Duodenal mucosa (tissue), 2 donors: ENCODE results near the gene STEAP2.

ENCODE experiments used
- H3K27ac ChIP-seq: one replicate; pipeline ENCODE4 v1.7.0; 2013; ENCODE audit warnings: low read depth, low read length
- H3K27me3 ChIP-seq, 2 donors: one replicate each; pipeline ENCODE4 v1.7.0; 2013; ENCODE audit warnings: low read length in 2 of 2, control low read depth in 1 of 2; ENCODE audit not compliant: insufficient read depth in 2 of 2, control insufficient read depth in 1 of 2
- H3K36me3 ChIP-seq, 2 donors: one replicate each; pipeline ENCODE4 v1.7.0; 2013; ENCODE audit warnings: low read length in 2 of 2, control low read depth in 1 of 2; ENCODE audit not compliant: insufficient read depth in 2 of 2, control insufficient read depth in 1 of 2
- H3K4me1 ChIP-seq, 2 donors: one replicate each; pipeline ENCODE4 v1.7.0; 2013; ENCODE audit warnings: low read length in 2 of 2, control low read depth in 1 of 2; ENCODE audit not compliant: insufficient read depth in 2 of 2, control insufficient read depth in 1 of 2
- H3K4me3 ChIP-seq, 2 donors: one replicate each; pipeline ENCODE4 v1.7.0; 2013; ENCODE audit warnings: low read length in 2 of 2, low read depth in 1 of 2
- H3K9ac ChIP-seq, 2 donors: one replicate each; pipeline ENCODE4 v1.7.0; 2013; ENCODE audit warnings: low read length in 2 of 2, low read depth in 1 of 2
- H3K9me3 ChIP-seq, 2 donors: one replicate each; pipeline ENCODE4 v1.7.0; 2013; ENCODE audit warnings: low read length in 2 of 2, control low read depth in 1 of 2; ENCODE audit not compliant: control insufficient read depth in 1 of 2

STEAP2 gene

GRCh38 chr7:90262438-90262837 is 50.9 kb downstream of the STEAP2 start:
- no peak overlapping the region for H3K27ac ChIP-seq
- H3K27me3 ChIP-seq: no peaks in the 10 kb centered on the region
- H3K4me3 ChIP-seq: no peak overlapping the region
- H3K4me1 ChIP-seq: peaks cover 4 to 7% of the 10 kb centered on the region in 2 donors
- no peak overlapping the region for H3K9ac ChIP-seq
- H3K9me3 ChIP-seq: no peaks in the 10 kb centered on the region
- H3K36me3 ChIP-seq: no peaks in the 10 kb centered on the region

GRCh38 chr7:90266808-90267207 is 55.3 kb downstream of the STEAP2 start:
- Histone ChIP-seq H3K27ac (no peak overlapping the region), H3K4me1 (peaks cover 8 to 11% of the 10 kb centered on the region in 2 donors), H3K9me3 (no peaks in the 10 kb centered on the region), H3K4me3 (no peak overlapping the region), H3K9ac (no peak overlapping the region), H3K36me3 (no peaks in the 10 kb centered on the region), H3K27me3 (no peaks in the 10 kb centered on the region)

- Histone ChIP-seq H3K27ac (no peak overlapping the region), H3K4me3 (no peak overlapping the region), H3K9me3 (no peaks in the 10 kb centered on the region), H3K9ac (no peak overlapping the region), H3K27me3 (no peaks in the 10 kb centered on the region), H3K4me1 (peaks cover 8 to 11% of the 10 kb centered on the region in 2 donors), H3K36me3 (no peaks in the 10 kb centered on the region)
These were observed 55.8 kb downstream of the STEAP2 start for GRCh38 chr7:90267263-90267858.

DNA sequence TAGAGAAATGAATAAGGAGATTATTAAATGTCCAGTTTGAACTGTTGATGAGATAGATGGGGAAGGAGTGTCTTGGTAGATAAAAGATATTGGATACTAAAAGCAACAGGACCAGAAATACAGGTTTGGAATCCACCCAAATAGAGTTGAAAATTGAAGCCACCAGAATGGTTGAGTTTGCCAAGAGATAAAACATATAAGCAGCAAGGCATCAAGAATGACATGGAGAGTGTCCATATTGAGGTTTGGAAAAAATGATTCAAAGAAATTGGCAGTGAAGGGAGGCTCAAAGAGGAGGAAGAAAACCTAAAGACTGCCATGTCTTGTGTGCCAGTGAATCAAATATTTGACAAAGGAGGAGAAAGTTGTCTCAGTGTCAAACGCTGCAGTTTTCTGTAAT is 57.6 kb downstream of the STEAP2 start:
- no peaks in the 10 kb centered on the region for H3K9me3 ChIP-seq
- no peak overlapping the region for H3K9ac ChIP-seq
- H3K4me3 ChIP-seq: no peak overlapping the region
- no peak overlapping the region for H3K27ac ChIP-seq
- H3K36me3 ChIP-seq: no peaks in the 10 kb centered on the region
- H3K27me3 ChIP-seq: no peaks in the 10 kb centered on the region
- H3K4me1 ChIP-seq: peaks cover 8 to 11% of the 10 kb centered on the region in 2 donors

DNA sequence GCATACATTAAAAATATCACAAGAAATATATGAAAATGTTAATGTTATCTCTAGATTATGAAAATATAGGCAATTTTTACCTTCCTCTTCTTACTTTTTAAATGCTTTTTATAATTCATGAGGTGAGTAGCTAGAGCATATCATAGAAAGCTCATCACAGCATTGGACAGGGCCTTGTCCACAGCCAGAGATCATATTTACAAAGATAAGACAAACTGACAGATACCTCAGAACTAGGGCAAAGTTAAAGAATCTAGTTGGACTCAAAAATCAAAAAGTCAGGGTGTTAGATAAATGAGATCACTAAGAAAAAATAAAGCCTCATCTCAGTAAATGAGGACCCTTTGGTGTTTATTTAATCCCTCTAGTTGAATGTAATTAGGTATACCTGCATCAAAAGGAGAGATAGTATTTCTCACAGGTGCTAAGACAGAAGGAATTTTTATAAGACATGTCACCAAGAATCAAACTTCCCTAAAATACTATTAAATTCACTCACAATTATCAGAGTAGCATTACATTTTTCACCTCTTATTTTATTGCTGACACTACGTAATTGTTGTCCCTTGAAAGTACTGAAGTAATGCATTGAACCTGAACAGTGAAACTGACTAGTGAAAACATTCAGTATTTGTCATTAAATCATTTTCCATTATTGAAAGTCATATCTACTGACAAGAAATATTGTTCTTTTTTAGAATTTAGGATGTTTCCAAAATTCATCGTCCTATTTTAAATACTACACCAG is 59.1 kb downstream of the STEAP2 start:
- H3K9ac ChIP-seq: no peak overlapping the region
- no peak overlapping the region for H3K4me3 ChIP-seq
- no peak overlapping the region for H3K27ac ChIP-seq
- no peaks in the 10 kb centered on the region for H3K9me3 ChIP-seq
- no peaks in the 10 kb centered on the region for H3K36me3 ChIP-seq
- H3K27me3 ChIP-seq: no peaks in the 10 kb centered on the region
- peaks cover 8 to 11% of the 10 kb centered on the region in 2 donors for H3K4me1 ChIP-seq

DNA sequence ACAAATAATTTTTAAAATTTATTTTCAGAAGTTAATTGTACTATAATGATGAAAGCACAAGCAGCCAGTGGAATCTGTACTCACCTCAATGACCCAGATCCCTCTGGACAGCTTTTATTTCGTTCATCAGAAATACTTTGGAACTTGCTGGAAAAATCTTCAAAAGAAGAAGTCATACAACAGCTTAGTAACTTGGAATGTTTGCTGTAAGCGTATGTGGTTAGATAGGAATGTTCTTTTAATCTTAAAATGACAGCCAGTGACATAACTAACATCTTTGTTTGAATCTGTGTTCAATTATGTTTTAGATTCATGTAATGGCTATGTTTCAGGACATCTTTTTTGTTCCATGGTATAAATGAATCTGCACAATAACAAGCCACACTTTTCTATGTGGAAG is 60.2 kb downstream of the STEAP2 start:
- Histone ChIP-seq H3K4me1 (peaks cover 13% of the 10 kb centered on the region in 2 donors), H3K27ac (no peak overlapping the region), H3K9me3 (no peaks in the 10 kb centered on the region), H3K4me3 (no peak overlapping the region), H3K36me3 (no peaks in the 10 kb centered on the region), H3K27me3 (no peaks in the 10 kb centered on the region), H3K9ac (no peak overlapping the region)

DNA sequence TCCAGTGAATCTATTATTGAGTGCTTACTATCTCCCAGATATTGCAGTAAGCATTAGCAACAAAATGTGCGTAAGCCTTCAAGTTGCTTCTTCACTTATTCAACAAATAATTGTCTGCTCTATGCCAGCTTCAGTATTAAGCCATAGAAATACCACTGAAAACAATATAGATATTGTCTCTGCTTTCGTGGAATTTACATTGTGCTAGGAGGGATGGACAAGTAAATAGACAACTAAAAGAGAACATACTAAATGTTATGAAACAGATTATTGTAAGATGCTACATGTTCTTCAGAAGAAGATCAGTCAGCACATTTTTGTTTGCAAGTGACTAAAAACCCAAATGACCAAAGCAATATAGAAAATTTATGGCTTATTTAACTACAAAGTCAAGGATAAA is 60.7 kb downstream of the STEAP2 start:
- H3K9ac ChIP-seq: no peak overlapping the region
- H3K4me1 ChIP-seq: peaks cover 9 to 12% of the 10 kb centered on the region in 2 donors
- no peaks in the 10 kb centered on the region for H3K9me3 ChIP-seq
- H3K27ac ChIP-seq: no peak overlapping the region
- H3K4me3 ChIP-seq: no peak overlapping the region
- H3K36me3 ChIP-seq: no peaks in the 10 kb centered on the region
- H3K27me3 ChIP-seq: no peaks in the 10 kb centered on the region

DNA sequence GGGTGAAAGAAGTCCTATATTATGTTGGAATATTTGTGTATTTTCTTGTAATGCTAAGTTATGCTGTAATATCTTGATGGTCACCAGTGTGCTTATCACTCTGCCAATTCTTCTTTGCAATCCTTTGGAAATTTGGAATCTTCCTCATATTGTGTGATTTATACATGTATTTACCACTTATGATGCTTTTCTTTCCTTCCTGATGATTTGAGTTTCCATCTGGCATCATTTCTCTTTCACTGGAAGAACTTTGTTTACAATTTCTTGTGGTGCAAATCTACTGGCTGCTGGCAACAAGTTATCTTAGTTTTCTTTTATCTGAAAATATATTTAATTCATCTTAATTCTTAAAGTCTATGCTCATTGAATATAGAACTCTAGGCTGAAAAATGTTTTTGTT is 62.6 kb downstream of the STEAP2 start:
- Histone ChIP-seq H3K4me1 (peaks cover 3 to 6% of the 10 kb centered on the region in 2 donors), H3K36me3 (no peaks in the 10 kb centered on the region), H3K27ac (no peak overlapping the region), H3K9me3 (no peaks in the 10 kb centered on the region), H3K27me3 (no peaks in the 10 kb centered on the region), H3K4me3 (no peak overlapping the region), H3K9ac (no peak overlapping the region)

GRCh38 chr7:90276033-90276728 is 64.6 kb downstream of the STEAP2 start:
- no peak overlapping the region for H3K4me3 ChIP-seq
- H3K27me3 ChIP-seq: no peaks in the 10 kb centered on the region
- peaks cover 3 to 6% of the 10 kb centered on the region in 2 donors for H3K4me1 ChIP-seq
- no peaks in the 10 kb centered on the region for H3K36me3 ChIP-seq
- H3K9ac ChIP-seq: no peak overlapping the region
- H3K27ac ChIP-seq: no peak overlapping the region
- no peaks in the 10 kb centered on the region for H3K9me3 ChIP-seq
